ENCODE data around the gene SRF. TPM values are rescaled to one million over a fixed set of nuclear protein-coding genes. Genes with fewer than 3 reads are reported as not detected.
A peak's percentile ranks its signal among the peaks of the same experiment; 100 is the strongest.

SRF gene
- total and polyA plus RNA-seq, 7 experiments from 2014 or later, result 4.0 to 49.4 (median 25.7) TPM

- POLR2A ChIA-PET, result interaction anchor here (0.9 to 1.2 kb wide), 3 partner anchors 22 to 162 kb away, joined by 3 read pairs; no protein-coding TSS in a partner anchor
- Histone ChIP-seq H3K9me3 (ENCODE audit: control insufficient read depth in 2 of 3, low read length in 3 of 3) (no peaks in the 10 kb centered on the region), H3K4me1 (ENCODE audit: control insufficient read depth in 2 of 2, insufficient read depth in 2 of 2, low read length in 2 of 2) (peaks cover 14 to 28% of the 10 kb centered on the region in 2 donors), H3K27me3 (ENCODE audit: control insufficient read depth in 2 of 2, insufficient read depth in 2 of 2, low read length in 2 of 2) (no peaks in the 10 kb centered on the region), H3K36me3 (ENCODE audit: control insufficient read depth in 2 of 3, insufficient read depth in 3 of 3, low read length in 3 of 3) (peaks cover 0 to 58% (median 2%) of the 10 kb centered on the region in 3 experiments), H3K4me3 (ENCODE audit: low read length) (no peak overlapping the region), H3K27ac (ENCODE audit: low read depth, low read length) (peak overlapping the region; percentile 99)
- Mint-ChIP-seq H3K4me1 (peaks cover 17 to 56% (median 39%) of the 10 kb centered on the region in 7 donors), H3K9me3 (no peaks in the 10 kb centered on the region), H3K36me3 (peaks cover 8 to 29% (median 14%) of the 10 kb centered on the region in 5 donors), H3K27me3 (no peaks in the 10 kb centered on the region), H3K4me3 (no peak overlapping the region), H3K27ac (peak overlapping the region; percentile 45 to 100 (median 95))
- no peak for ATAC-seq
- CTCF ChIA-PET, result interaction anchor here (0.6 to 0.8 kb wide), 2 partner anchors 54 to 562 kb away, joined by 3 read pairs; no protein-coding TSS in a partner anchor
- no peak for DNase-seq
- intact Hi-C loops (cut with micrococcal nuclease), result loop anchor here in 1 of 2 donors (10.0 kb wide), 1 partner anchor 1487 kb away; the partner anchor contains the start of gene TFEB
These were observed 50.2 kb downstream of the SRF start for GRCh38 chr6:43221046-43221972.

- H3K27me3 ChIP-seq (ENCODE audit: control insufficient read depth in 2 of 2, insufficient read depth in 2 of 2, low read length in 2 of 2), result no peaks in the 10 kb centered on the region
- no peak for ATAC-seq
- H3K9me3 ChIP-seq (ENCODE audit: control insufficient read depth in 2 of 3, low read length in 3 of 3), result no peaks in the 10 kb centered on the region
- Mint-ChIP-seq H3K27me3 (no peaks in the 10 kb centered on the region), H3K4me3 (peak overlapping the region in 1 of 10 donors; percentile 42), H3K9me3 (no peaks in the 10 kb centered on the region), H3K4me1 (peaks cover 17 to 62% (median 45%) of the 10 kb centered on the region in 7 donors), H3K36me3 (peaks cover 2 to 27% (median 7%) of the 10 kb centered on the region in 5 donors), H3K27ac (peak overlapping the region; percentile 72 to 100 (median 99))
- no peak overlapping the region for H3K4me3 ChIP-seq (ENCODE audit: low read length)
- H3K36me3 ChIP-seq (ENCODE audit: control insufficient read depth in 2 of 3, insufficient read depth in 3 of 3, low read length in 3 of 3), result peaks cover 0 to 45% (median 0%) of the 10 kb centered on the region in 3 experiments
- CTCF ChIA-PET, result no interaction called here
- peaks cover 14 to 28% of the 10 kb centered on the region in 2 donors for H3K4me1 ChIP-seq (ENCODE audit: control insufficient read depth in 2 of 2, insufficient read depth in 2 of 2, low read length in 2 of 2)
- peak overlapping the region; percentile 99 for H3K27ac ChIP-seq (ENCODE audit: low read depth, low read length)
- POLR2A ChIA-PET, result interaction anchor here (1.0 kb wide), 1 partner anchor 10 kb away, joined by 5 read pairs; no protein-coding TSS in a partner anchor
- intact Hi-C loops (cut with micrococcal nuclease), result loop anchor here in 1 of 2 donors (10.0 kb wide), 1 partner anchor 1488 kb away; the partner anchor contains the start of gene TFEB
- DNase-seq, result no peak
These were observed 51.5 kb downstream of the SRF start for GRCh38 chr6:43222418-43223059.

DNA sequence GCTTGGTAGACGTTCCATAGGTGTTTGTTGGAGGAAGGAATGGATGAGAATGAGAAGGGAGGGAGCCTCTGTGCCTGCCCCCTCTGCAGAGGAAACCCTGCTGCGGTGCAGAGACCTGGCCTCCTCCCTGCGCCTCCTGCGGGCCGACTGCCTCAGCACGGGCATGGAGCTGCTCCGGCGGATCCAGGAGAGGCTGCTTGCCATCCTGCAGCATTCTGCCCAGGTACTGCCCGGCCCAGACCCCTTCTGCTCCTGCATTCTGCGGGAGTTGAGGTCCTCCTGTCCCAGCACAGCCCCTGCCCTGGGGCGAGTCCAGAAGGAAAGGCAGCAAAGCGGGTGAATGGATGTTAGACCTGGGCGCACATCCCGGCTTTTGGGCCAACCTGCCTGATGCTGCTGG is 52.1 kb downstream of the SRF start:
- ATAC-seq, result no peak

DNA sequence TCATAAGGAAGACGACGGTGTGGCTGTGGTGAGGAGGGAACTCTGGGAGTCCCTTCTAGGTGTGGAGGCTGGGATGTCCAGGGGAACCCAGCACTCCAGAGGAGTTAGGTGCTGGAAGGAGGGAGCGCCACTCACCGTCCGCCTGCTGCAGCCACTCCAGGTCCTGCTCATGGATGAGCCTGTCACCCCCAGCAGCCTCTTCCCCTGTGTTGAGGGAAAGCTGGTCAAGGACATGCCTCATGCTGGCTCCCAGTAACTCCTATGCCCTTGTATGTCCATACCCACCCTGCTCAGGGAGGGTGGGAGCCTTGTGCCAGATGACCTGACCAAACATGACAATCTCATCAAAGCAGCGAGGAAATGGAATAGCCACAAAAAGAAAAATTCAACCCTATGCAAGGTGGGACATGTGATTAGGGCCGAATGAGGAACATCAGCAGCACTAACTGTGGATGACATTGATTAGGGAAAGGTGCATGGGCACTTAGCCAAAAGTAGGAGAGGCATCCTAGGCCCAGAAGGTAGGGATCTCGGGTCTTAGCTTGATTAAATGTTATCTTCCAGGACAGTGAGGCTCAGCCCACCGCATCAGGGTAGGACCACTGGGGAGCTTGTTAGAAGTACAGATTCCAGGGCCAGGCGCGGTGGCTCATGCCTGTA is 55.3 kb downstream of the SRF start:
- Histone ChIP-seq H3K9me3 (ENCODE audit: control insufficient read depth in 2 of 3, low read length in 3 of 3) (no peaks in the 10 kb centered on the region), H3K4me1 (ENCODE audit: control insufficient read depth in 2 of 2, insufficient read depth in 2 of 2, low read length in 2 of 2) (peaks cover 14 to 35% of the 10 kb centered on the region in 2 donors), H3K36me3 (ENCODE audit: control insufficient read depth in 2 of 3, insufficient read depth in 3 of 3, low read length in 3 of 3) (peaks cover 0 to 18% (median 0%) of the 10 kb centered on the region in 3 experiments), H3K27ac (ENCODE audit: low read depth, low read length) (peak overlapping the region; percentile 99), H3K4me3 (ENCODE audit: low read length) (no peak overlapping the region), H3K27me3 (ENCODE audit: control insufficient read depth in 2 of 2, insufficient read depth in 2 of 2, low read length in 2 of 2) (no peaks in the 10 kb centered on the region)
- POLR2A ChIA-PET, result interaction anchor here (0.6 to 1.5 kb wide), 3 partner anchors 41 to 269 kb away, joined by 3 to 4 read pairs (median 4); no protein-coding TSS in a partner anchor
- intact Hi-C loops (cut with micrococcal nuclease), result loop anchor here in 1 of 2 donors (10.0 kb wide), 1 partner anchor 1492 kb away; the partner anchor contains the start of gene TFEB
- H3K4me1 Mint-ChIP-seq, result peaks cover 29 to 67% (median 57%) of the 10 kb centered on the region in 7 donors
- H3K36me3 Mint-ChIP-seq, result peaks cover 0 to 21% (median 0%) of the 10 kb centered on the region in 5 donors
- ATAC-seq, result no peak
- peak overlapping the region; percentile 13 to 61 (median 33) for H3K4me3 Mint-ChIP-seq
- CTCF ChIA-PET, result interaction anchor here (1.0 to 1.5 kb wide), 2 partner anchors 14 to 52 kb away, joined by 3 to 4 read pairs; no protein-coding TSS in a partner anchor
- H3K9me3 Mint-ChIP-seq, result peaks cover 0 to 2% (median 0%) of the 10 kb centered on the region in 11 donors
- H3K27me3 Mint-ChIP-seq, result peaks cover 0 to 2% (median 0%) of the 10 kb centered on the region in 5 donors
- no peak for DNase-seq
- peak overlapping the region; percentile 82 to 100 (median 99) for H3K27ac Mint-ChIP-seq

More for the DNA sequence above, 52.1 kb downstream of the SRF start:
- H3K4me1 Mint-ChIP-seq, result peaks cover 22 to 68% (median 50%) of the 10 kb centered on the region in 7 donors
- peaks cover 0 to 26% (median 4%) of the 10 kb centered on the region in 5 donors for H3K36me3 Mint-ChIP-seq
- intact Hi-C loops (cut with micrococcal nuclease), result loop anchor here in 1 of 2 donors (10.0 kb wide), 1 partner anchor 1488 kb away; the partner anchor contains the start of gene TFEB
- DNase-seq, result no peak
- peak overlapping the region in 2 of 10 donors; percentile 6 to 42 for H3K4me3 Mint-ChIP-seq
- Histone ChIP-seq H3K4me1 (ENCODE audit: control insufficient read depth in 2 of 2, insufficient read depth in 2 of 2, low read length in 2 of 2) (peaks cover 14 to 32% of the 10 kb centered on the region in 2 donors), H3K27me3 (ENCODE audit: control insufficient read depth in 2 of 2, insufficient read depth in 2 of 2, low read length in 2 of 2) (no peaks in the 10 kb centered on the region), H3K9me3 (ENCODE audit: control insufficient read depth in 2 of 3, low read length in 3 of 3) (no peaks in the 10 kb centered on the region), H3K27ac (ENCODE audit: low read depth, low read length) (peak overlapping the region; percentile 99), H3K4me3 (ENCODE audit: low read length) (no peak overlapping the region), H3K36me3 (ENCODE audit: control insufficient read depth in 2 of 3, insufficient read depth in 3 of 3, low read length in 3 of 3) (peaks cover 0 to 43% (median 0%) of the 10 kb centered on the region in 3 experiments)
- no peaks in the 10 kb centered on the region for H3K9me3 Mint-ChIP-seq
- CTCF ChIA-PET, result no interaction called here
- H3K27ac Mint-ChIP-seq, result peak overlapping the region; percentile 95 to 100 (median 99)
- POLR2A ChIA-PET, result interaction anchor here (1.0 to 1.5 kb wide), 3 partner anchors 9 to 52 kb away, joined by 4 to 5 read pairs (median 5); no protein-coding TSS in a partner anchor
- no peaks in the 10 kb centered on the region for H3K27me3 Mint-ChIP-seq

DNA sequence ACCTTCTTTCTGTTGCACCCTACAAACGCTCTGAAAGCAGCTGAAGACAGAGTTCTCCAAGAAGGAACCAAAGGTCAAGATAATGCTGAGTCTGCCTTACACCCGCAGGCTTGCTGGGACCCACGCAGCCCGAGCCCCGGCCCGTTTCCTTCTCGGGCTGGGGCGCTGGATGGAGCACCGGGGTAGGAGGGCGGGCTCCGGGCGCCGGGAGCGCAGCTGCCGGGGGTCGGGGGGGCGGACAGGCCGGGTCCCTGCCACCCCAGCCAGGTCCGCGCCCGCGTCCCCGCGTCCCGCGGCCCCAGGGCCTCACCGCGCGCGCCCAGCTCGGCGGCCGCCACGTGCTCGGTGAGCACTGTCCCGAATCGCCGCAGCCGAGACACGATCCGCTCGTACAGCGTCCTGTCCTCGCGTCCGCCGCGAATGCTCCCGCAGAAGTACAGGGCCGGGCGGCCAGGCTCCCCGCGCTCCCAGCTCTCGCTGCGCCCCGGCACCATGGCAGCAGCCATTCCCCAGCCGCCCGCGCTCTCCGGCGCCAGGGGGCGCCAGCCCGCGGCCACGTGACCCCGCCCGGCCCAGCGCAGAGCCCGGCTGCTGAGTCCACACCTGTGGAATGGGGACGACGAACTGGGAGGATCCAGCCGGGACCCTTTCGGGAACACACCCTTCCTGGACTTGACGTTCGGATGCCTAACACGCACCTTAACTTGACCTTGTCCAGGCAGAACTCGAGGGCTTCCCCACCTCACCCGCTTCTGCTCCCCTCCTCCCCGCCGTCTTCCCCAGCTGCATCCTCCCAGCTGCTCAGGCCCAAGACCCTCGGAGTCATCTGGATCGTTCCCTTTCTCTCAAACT is 58.1 kb downstream of the SRF start, which contains the start of gene DNPH1:
Gene DNPH1 (minus strand): TSS at position 531 of the 852 bp plus-strand sequence. CDS start 25 bp downstream, at position 506.
- POLR2A ChIA-PET, result interaction anchor here (0.9 to 2.3 kb wide), 11 partner anchors 13 to 400 kb away, joined by 3 to 9 read pairs (median 4); partner anchors contain the start of genes CRIP3, CUL9, GTPBP2 and KLHDC3
- Histone ChIP-seq H3K4me3 (ENCODE audit: low read length) (peak within 1 kb of the TSS; percentile 53), H3K27ac (ENCODE audit: low read depth, low read length) (peak within 1 kb of the TSS; percentile 88), H3K4me1 (ENCODE audit: control insufficient read depth in 2 of 2, insufficient read depth in 2 of 2, low read length in 2 of 2) (peaks cover 5 to 24% of the 10 kb centered on the region in 2 donors), H3K9me3 (ENCODE audit: control insufficient read depth in 2 of 3, low read length in 3 of 3) (no peaks in the 10 kb centered on the region), H3K27me3 (ENCODE audit: control insufficient read depth in 2 of 2, insufficient read depth in 2 of 2, low read length in 2 of 2) (no peaks in the 10 kb centered on the region), H3K36me3 (ENCODE audit: control insufficient read depth in 2 of 3, insufficient read depth in 3 of 3, low read length in 3 of 3) (no peaks in the 10 kb centered on the region)
- peaks cover 0 to 17% (median 0%) of the 10 kb centered on the region in 5 donors for H3K36me3 Mint-ChIP-seq
- peaks cover 0 to 3% (median 0%) of the 10 kb centered on the region in 11 donors for H3K9me3 Mint-ChIP-seq
- peaks cover 28 to 48% (median 40%) of the 10 kb centered on the region in 7 donors for H3K4me1 Mint-ChIP-seq
- CTCF ChIA-PET, result interaction anchor here (0.6 to 2.5 kb wide), 14 partner anchors 9 to 373 kb away, joined by 3 to 8 read pairs (median 4); no protein-coding TSS in a partner anchor
- DNase-seq (peak; percentile 65 to 91 (median 81)), ATAC-seq (peak; percentile 84)
- intact Hi-C loops (cut with micrococcal nuclease), result loop anchor here (1.0 to 10.0 kb wide), 8 partner anchors 18 to 1494 kb away; partner anchors contain the start of genes CNPY3 (in 1 of the 2), SRF (in 1 of the 2), TFEB (in 1 of the 2) and ZNF318 (in 1 of the 2)
- peaks cover 0 to 16% (median 0%) of the 10 kb centered on the region in 5 donors for H3K27me3 Mint-ChIP-seq
- H3K4me3 Mint-ChIP-seq, result peak within 1 kb of the TSS; percentile 87 to 95 (median 91)
- peak within 1 kb of the TSS; percentile 92 to 98 (median 95) for H3K27ac Mint-ChIP-seq

Measured in naive thymus-derived CD4-positive, alpha-beta T cell (primary cell).